ENCODE data around the gene ARID3A.

DNA sequence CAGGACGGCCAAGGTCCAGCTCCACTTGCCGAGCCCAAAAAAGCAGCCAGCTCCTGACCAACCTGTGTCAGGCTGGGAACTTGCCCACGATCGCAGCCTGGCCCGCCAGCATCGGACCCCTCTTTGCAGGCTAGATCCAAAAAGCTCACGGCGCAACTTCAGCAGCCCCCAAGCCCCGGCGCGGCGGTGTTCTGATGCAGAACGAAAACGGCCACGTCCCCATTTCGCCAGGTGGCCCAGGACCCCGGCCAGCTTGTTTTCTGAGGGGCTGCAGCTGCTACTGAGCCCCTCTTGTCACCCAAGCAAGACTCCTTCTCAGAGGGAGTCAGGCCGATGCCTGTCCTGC lies 93.8 kb downstream of the ARID3A start:
- TF ChIP-seq, protein P1, sequence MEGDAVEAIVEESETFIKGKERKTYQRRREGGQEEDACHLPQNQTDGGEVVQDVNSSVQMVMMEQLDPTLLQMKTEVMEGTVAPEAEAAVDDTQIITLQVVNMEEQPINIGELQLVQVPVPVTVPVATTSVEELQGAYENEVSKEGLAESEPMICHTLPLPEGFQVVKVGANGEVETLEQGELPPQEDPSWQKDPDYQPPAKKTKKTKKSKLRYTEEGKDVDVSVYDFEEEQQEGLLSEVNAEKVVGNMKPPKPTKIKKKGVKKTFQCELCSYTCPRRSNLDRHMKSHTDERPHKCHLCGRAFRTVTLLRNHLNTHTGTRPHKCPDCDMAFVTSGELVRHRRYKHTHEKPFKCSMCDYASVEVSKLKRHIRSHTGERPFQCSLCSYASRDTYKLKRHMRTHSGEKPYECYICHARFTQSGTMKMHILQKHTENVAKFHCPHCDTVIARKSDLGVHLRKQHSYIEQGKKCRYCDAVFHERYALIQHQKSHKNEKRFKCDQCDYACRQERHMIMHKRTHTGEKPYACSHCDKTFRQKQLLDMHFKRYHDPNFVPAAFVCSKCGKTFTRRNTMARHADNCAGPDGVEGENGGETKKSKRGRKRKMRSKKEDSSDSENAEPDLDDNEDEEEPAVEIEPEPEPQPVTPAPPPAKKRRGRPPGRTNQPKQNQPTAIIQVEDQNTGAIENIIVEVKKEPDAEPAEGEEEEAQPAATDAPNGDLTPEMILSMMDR (IDR thresholded peaks at IDR 0.05; ENCODE audit: low read length): no peak
- TF ChIP-seq EZH2phosphoT487 (IDR thresholded peaks at IDR 0.05; ENCODE audit: low read length): no peak

Measured in MM.1S (cell line).